Fibroblast of mammary gland (primary cell): ENCODE results near the gene GPX7.

Source experiments
- DNase-seq: peaks from one replicate; pipeline ENCODE4 v3.0.0-alpha.2; 2010; ENCODE audit warnings: low read depth
- H3K4me3 ChIP-seq: 2 replicates; pipeline ENCODE4 v1.5.1; 2011; ENCODE audit warnings: low read depth, mild to moderate bottlenecking, low read length, moderate library complexity; ENCODE audit not compliant: control insufficient read depth
- TF ChIP-seq, protein P1 (sequence below): conservative IDR thresholded peaks from 2 replicates; pipeline ENCODE4 v1.5.1; 2011; ENCODE audit warnings: low read depth, low read length, inconsistent platforms; ENCODE audit not compliant: control insufficient read depth, insufficient read depth

The GPX7 gene

DNA sequence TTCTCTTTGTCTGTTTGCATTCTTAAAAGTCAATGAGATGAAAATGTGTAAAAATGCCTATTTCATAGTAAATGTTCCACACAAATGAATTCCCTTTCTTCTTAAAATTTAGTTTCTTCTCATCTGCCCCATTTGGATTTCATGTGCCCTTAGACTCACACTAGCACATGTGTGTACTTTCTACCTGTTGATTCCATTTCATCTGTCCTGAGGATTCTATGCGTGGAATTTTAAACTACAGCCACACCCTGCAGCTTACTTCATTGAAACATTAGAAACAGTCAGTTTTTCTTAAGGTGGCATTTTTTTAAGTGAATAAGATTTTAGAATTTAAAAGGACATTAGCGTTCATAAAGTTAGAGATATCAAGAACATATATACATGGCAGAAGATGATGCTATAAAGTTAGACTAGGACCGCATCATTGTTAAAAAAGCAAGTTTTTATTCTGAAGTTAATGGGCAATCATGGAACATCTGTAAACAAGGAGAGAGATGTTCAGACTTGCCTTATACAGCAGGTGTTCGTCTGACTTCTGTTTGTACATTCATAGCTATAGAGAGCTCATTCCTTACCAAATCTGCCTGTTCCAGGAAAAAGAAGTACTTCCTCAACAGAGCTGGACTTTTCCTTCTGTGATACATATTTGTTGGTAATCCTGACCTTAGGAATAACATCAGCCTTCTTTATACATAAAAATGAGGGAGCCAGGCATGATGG, 45.4 kb upstream of the GPX7 start:
- TF ChIP-seq, protein P1, sequence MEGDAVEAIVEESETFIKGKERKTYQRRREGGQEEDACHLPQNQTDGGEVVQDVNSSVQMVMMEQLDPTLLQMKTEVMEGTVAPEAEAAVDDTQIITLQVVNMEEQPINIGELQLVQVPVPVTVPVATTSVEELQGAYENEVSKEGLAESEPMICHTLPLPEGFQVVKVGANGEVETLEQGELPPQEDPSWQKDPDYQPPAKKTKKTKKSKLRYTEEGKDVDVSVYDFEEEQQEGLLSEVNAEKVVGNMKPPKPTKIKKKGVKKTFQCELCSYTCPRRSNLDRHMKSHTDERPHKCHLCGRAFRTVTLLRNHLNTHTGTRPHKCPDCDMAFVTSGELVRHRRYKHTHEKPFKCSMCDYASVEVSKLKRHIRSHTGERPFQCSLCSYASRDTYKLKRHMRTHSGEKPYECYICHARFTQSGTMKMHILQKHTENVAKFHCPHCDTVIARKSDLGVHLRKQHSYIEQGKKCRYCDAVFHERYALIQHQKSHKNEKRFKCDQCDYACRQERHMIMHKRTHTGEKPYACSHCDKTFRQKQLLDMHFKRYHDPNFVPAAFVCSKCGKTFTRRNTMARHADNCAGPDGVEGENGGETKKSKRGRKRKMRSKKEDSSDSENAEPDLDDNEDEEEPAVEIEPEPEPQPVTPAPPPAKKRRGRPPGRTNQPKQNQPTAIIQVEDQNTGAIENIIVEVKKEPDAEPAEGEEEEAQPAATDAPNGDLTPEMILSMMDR = no peak
- no peak for DNase-seq
- H3K4me3 ChIP-seq = no peak overlapping the region

DNA sequence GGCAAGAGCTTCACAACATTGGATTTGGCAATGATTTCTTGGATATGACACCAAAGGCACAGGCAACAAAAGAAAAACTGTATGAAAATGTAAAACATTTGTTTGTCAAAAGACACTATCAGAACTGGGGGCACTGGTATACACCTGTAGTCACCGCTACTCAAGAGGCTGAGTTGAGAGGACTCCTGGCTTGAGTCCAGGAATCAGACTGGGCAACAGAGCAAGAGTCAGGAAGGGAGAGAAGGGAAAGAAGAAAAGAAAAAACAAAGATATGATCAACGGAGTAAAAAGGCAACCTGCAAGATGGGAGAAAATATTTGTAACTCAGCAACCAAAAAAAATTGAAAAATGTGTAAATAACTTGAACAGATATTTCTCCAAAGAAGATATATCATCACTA, 43.2 kb upstream of the GPX7 start:
- no peak for DNase-seq
- no peak overlapping the region for H3K4me3 ChIP-seq
- TF ChIP-seq, protein P1 = no peak

DNA sequence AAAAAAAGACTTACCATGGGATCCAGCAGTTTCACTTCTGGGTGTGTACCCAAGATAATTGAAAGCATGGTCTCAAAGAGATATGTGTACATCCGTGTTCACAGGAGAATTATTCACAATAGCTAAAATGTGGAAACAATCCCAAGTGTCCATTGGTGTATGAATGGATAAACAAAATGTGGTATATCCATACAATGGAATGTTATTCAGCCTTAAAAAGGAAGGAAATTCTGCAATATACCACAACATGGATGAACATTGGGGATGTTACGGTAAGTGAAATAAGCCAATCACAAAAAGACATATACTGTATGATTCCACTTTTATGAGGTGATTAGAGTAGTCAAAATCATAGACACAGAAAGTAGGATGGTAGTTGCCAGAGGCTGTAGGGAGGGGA, 42.3 kb upstream of the GPX7 start:
- H3K4me3 ChIP-seq = no peak overlapping the region
- DNase-seq = no peak
- TF ChIP-seq, protein P1 = no peak

DNA sequence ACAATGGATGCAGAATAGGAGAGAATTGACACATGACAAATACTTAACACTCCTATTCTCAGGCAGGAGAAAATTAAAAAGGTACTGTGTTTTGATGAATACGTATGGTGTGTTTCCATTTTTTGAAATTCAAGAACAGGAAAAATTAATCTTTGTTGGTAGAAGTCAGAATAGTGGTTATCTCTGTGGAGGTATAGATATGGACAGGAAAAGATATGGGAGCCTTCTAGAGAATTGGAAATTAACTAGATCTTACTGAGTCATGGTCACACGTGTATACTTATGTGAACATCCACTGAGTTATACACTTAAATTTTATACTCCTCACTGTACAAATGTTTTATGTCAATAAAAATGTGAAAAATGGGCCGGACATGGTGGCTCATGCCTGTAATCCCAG, 39.4 kb upstream of the GPX7 start:
- TF ChIP-seq, protein P1 = no peak
- no peak for DNase-seq
- no peak overlapping the region for H3K4me3 ChIP-seq

DNA sequence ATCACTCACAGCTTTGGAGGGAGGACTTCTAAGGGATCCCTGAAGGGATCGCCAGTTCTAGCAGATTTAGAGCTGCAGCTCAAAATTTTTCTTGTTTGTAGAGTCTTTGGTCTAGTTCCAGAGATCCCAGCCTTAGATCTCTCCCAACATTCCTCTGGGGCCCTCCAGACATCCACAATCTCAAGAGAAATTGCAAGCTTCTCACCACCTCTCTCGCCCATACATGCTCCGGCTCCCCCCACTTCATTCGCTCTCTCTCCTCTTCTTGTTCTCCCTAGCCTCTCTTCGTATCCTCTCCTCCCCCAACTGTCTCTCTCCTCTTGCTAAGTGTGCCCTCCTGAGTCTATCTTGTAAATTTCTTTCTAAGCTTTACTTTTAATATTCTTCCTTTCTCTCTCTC, 34.2 kb upstream of the GPX7 start:
- TF ChIP-seq, protein P1 = no peak
- DNase-seq = no peak
- no peak overlapping the region for H3K4me3 ChIP-seq

DNA sequence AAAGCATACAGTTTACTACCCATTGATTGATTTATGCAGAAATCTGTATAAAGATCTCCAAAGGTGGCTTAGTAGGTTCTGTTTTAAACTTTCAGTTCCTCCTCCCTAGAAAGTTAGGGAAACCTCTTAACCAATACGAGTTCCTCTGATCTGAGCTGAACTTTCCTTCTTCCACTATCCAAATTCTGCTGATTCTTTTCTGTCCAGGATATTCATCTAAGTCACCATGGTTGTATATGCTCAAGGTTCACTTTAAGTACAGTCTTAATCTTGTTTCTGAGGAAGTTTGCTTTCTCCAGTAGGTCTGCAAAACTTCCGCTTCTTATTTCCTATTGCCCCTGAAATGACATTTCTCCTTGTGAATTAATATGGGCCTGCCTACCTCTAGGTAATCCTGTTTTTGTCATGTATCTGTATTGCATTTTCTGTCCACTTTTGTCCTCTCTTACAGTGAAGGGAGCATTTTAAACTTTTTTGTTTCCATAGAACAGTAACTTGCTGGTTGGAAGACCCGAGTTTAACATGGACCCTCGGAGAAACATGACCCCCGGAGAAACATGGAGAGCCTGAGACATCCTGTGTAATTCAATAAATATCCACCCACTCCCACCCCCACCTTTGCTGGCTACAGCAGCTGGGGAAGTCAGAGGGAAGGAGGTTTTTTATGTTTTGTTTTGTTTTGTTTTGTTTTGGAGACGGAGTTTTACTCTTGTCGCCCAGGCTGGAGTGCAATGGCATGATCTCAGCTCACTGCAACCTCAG, 32.5 kb upstream of the GPX7 start:
- DNase-seq = no peak
- TF ChIP-seq, protein P1 = no peak
- H3K4me3 ChIP-seq = no peak overlapping the region
